Measurements from ENCODE around the gene ATG3. TPM values are rescaled to one million over a fixed set of nuclear protein-coding genes. Genes with fewer than 3 reads are reported as not detected.

The ATG3 gene
- total RNA-seq, 2 donors from 2014 or later = 52.5 to 55.3 TPM

DNA sequence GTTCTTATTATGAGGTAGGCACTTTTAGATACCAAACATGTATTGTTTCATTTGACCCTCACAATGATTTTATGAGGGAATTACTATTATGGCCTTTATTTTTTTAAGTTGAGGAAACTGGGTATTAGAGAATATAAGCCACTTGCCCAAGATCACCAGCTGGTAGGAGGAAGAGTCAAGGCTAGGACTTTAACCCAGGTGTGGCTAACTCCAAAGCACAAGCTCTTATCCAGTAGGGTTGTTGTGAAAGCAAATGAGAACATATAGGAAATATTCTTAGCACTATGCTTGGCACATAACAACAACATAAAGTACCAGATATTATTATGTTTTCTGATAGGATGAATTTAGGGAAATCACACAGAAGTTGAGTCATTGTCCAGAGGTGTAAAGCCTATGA is 70.4 kb downstream of the ATG3 start:
- peak; percentile 7 to 30 for ATAC-seq
- peak overlapping the region; percentile 88 to 97 for H3K27ac Mint-ChIP-seq

GRCh38 chr3:112489674-112490479 is 71.9 kb downstream of the ATG3 start:
- ATAC-seq (peak; percentile 9 to 51), DNase-seq (ENCODE audit: low spot score in 2 of 2) (no peak)
- peak overlapping the region; percentile 88 to 97 for H3K27ac Mint-ChIP-seq
- H3K36me3 Mint-ChIP-seq = peaks cover 21 to 26% of the 10 kb centered on the region in 2 donors
- H3K9me3 Mint-ChIP-seq = peaks cover 0 to 5% of the 10 kb centered on the region in 2 donors

More for the DNA sequence above, 70.4 kb downstream of the ATG3 start:
- Mint-ChIP-seq H3K36me3 (peaks cover 27 to 37% of the 10 kb centered on the region in 2 donors), H3K9me3 (peaks cover 0 to 5% of the 10 kb centered on the region in 2 donors)
- no peak for DNase-seq (ENCODE audit: low spot score in 2 of 2)

DNA sequence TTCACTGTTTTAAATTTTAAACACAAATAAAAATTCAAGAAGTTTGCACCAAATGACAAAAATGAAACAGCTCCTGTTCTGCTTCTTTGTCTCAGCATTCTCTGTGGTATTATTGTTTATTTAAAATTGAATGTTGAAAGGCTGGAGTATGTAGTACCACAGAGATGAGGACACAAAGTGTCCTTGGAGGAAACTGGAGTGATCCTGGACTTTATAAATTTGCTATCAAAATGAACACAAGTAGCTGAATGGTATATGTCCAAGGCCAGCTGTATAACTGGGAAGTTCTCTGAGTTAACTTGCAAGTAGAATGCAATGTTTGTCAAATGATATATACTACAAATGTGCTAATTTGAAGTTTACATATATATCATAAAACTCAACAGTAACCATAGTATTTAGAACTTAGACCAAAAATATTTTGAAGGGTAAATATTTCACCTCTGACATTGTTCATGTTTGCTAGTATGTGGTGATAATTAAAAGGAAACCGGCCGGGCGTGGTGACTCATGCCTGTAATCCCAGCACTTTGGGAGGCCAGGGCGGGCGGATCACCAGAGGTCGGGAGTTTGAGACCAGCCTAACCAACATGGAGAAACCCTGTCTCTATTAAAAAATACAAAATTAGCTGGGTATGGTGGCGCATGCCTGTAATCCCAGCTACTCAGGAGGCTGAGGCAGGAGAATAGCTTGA is 74.8 kb downstream of the ATG3 start:
- no peak for ATAC-seq
- Mint-ChIP-seq H3K27ac (no peak overlapping the region), H3K36me3 (peaks cover 11 to 20% of the 10 kb centered on the region in 2 donors)

DNA sequence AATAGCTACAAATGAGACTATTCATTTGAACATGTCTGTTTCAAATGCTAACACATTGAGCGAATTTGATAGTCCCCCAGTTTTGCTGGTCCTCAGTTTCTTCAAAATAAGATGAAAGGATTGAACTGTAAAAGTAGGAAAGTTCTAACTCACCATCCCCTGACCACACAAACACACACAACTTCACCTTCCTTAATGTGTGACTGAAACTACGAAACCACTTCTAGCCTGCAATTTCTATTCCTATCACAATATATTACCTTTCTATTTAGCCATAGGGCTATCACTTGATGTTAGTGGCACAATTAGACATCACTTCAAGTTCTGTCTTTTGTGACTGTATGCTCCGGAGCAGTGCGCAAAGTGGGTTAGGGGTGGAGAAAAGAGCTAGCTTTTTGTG is 77.4 kb downstream of the ATG3 start:
- Mint-ChIP-seq H3K27ac (peak overlapping the region; percentile 2 to 6), H3K9me3 (no peaks in the 10 kb centered on the region), H3K36me3 (peaks cover 23 to 40% of the 10 kb centered on the region in 2 donors)
- ATAC-seq (peak; percentile 34 to 75), DNase-seq (ENCODE audit: low spot score in 2 of 2) (no peak)

More for the DNA sequence above, 74.8 kb downstream of the ATG3 start:
- no peak for DNase-seq (ENCODE audit: low spot score in 2 of 2)
- no peaks in the 10 kb centered on the region for H3K9me3 Mint-ChIP-seq

DNA sequence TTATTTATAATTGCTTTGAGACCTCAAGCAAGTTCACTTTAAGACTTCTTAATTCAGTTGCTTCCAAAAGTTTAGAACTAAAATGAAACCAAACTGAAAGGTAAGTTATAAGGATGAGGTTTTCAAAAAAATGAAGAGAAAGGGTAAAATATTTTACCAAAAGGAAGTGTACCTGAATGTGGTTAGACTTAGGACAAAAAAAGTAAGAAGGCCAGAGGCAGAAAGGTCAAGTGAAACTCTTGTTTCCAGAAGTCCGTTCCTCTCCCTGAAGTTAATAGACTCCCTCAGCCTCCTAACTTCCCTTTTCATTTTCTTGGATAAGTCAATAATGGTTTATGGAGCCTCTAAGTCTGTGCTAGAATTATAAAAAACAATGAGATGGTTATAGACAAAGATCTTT is 79.1 kb downstream of the ATG3 start:
- Mint-ChIP-seq H3K36me3 (peaks cover 21 to 40% of the 10 kb centered on the region in 2 donors), H3K27ac (peak overlapping the region; percentile 58 to 84), H3K9me3 (no peaks in the 10 kb centered on the region)
- no peak for ATAC-seq
- no peak for DNase-seq (ENCODE audit: low spot score in 2 of 2)

Other genes starting within 250 kb of the ATG3 start
- gene CD200, start 228.8 kb downstream of the ATG3 start, total RNA-seq = 10 to 100 TPM; 34.5 to 63.3 TPM
- gene BTLA, start 62.5 kb downstream of the ATG3 start, total RNA-seq = 10 to 100 TPM; 25.5 to 38.0 TPM
- gene SLC35A5, start 83 bp upstream of the ATG3 start, total RNA-seq = 10 to 100 TPM in 1 of 2 donors, 1 to 10 TPM in 1; 8.5 to 17.4 TPM
- gene CCDC80, start 79.2 kb upstream of the ATG3 start, total RNA-seq = under 1 TPM in 1 of 2 donors, not detected in 1; 0.47 TPM

Measured in activated naive CD4-positive, alpha-beta T cell treated with anti-CD3 and anti-CD28 coated beads, Interleukin-2, amount 50 U/mL, for 72 hours (primary cell).